ENCODE measurements around the gene SERPINA1.

SERPINA1 gene

DNA sequence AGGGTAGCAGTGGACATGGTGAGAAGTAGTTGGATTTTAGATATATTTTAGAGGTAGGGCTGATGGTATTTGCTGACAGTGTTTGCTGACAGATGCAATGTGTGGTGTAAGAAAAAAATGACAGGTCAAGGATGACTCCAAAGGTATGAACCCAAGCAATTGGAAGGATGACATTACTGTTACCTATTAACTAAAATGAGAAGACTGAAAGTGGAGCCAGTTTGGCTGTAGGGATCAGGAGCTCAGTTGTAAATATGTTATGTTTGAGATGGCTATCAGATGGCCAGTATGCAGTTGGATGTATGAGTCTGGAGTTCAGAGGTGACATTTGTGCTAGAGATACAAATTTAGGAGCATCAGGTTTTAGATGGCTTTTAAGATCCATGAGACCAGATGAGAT is 47.9 kb downstream of the SERPINA1 start:
- no peak for DNase-seq
- no peaks in the 10 kb centered on the region for H4K20me1 ChIP-seq (ENCODE audit: insufficient read depth, low read length)
- H3K4me3 ChIP-seq (ENCODE audit: low read length) = no peak overlapping the region
- no peaks in the 10 kb centered on the region for H3F3A ChIP-seq (ENCODE audit: insufficient read depth, low read length)
- no peaks in the 10 kb centered on the region for H3K9me3 ChIP-seq (replicated peaks; ENCODE audit: insufficient read depth, low read length)
- no peaks in the 10 kb centered on the region for H3K79me2 ChIP-seq (ENCODE audit: low read length)
- no peaks in the 10 kb centered on the region for H3K27me3 ChIP-seq (replicated peaks; ENCODE audit: insufficient read depth, low read length)
- TF ChIP-seq, protein P1, sequence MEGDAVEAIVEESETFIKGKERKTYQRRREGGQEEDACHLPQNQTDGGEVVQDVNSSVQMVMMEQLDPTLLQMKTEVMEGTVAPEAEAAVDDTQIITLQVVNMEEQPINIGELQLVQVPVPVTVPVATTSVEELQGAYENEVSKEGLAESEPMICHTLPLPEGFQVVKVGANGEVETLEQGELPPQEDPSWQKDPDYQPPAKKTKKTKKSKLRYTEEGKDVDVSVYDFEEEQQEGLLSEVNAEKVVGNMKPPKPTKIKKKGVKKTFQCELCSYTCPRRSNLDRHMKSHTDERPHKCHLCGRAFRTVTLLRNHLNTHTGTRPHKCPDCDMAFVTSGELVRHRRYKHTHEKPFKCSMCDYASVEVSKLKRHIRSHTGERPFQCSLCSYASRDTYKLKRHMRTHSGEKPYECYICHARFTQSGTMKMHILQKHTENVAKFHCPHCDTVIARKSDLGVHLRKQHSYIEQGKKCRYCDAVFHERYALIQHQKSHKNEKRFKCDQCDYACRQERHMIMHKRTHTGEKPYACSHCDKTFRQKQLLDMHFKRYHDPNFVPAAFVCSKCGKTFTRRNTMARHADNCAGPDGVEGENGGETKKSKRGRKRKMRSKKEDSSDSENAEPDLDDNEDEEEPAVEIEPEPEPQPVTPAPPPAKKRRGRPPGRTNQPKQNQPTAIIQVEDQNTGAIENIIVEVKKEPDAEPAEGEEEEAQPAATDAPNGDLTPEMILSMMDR (IDR thresholded peaks at IDR 0.05; ENCODE audit: low read length) = no peak
- no peak for TF ChIP-seq EZH2phosphoT487 (IDR thresholded peaks at IDR 0.05; ENCODE audit: low read length)
- no peak for TF ChIP-seq EZH2 (optimal IDR thresholded peaks at IDR 0.05; ENCODE audit: low read depth, low read length)
- no peak overlapping the region for H3K4me2 ChIP-seq (ENCODE audit: low read depth, low read length)
- no peaks in the 10 kb centered on the region for H3K9me2 ChIP-seq (replicated peaks; ENCODE audit: insufficient read depth, low read length)
- peaks cover 4% of the 10 kb centered on the region; the same call in 1 of the 2 replicates for H3K4me1 ChIP-seq (ENCODE audit: low read length)
- H3K36me3 ChIP-seq (replicated peaks; ENCODE audit: insufficient read depth, low read length) = no peaks in the 10 kb centered on the region
- no peak overlapping the region for H2AFZ ChIP-seq (ENCODE audit: low read length)
- H3K9ac ChIP-seq (ENCODE audit: low read length) = no peak overlapping the region
- no peak overlapping the region for H3K27ac ChIP-seq (ENCODE audit: low read length)

DNA sequence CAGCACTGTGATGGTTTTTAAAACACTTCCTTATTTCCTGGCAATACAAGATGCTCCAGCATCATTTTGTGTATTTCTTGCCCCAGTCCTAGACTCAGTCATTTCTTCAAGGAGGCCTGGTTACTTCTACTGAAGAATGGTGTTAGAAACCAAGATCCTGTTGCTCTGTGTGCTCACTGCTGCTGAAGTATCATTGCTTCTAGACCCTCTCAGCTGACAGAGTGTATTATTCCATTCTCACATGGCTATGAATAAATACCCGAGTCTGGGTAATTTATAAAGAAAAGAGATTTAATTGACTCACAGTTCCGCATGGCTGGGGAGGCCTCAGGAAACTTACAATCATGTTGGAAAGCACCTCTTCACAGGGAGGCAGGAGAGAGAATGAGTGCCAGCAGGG is 50.4 kb downstream of the SERPINA1 start:
- TF ChIP-seq EZH2 (optimal IDR thresholded peaks at IDR 0.05; ENCODE audit: low read depth, low read length) (no peak), EZH2phosphoT487 (IDR thresholded peaks at IDR 0.05; ENCODE audit: low read length) (no peak)
- TF ChIP-seq, protein P1 (IDR thresholded peaks at IDR 0.05; ENCODE audit: low read length) = no peak
- Histone ChIP-seq H3K4me2 (ENCODE audit: low read depth, low read length) (no peak overlapping the region), H3K9me2 (replicated peaks; ENCODE audit: insufficient read depth, low read length) (no peaks in the 10 kb centered on the region), H3K27ac (ENCODE audit: low read length) (no peak overlapping the region), H3K9me3 (replicated peaks; ENCODE audit: insufficient read depth, low read length) (no peaks in the 10 kb centered on the region), H2AFZ (ENCODE audit: low read length) (no peak overlapping the region), H3K79me2 (ENCODE audit: low read length) (no peaks in the 10 kb centered on the region), H3K27me3 (replicated peaks; ENCODE audit: insufficient read depth, low read length) (no peaks in the 10 kb centered on the region), H4K20me1 (ENCODE audit: insufficient read depth, low read length) (no peaks in the 10 kb centered on the region), H3K4me3 (ENCODE audit: low read length) (no peak overlapping the region), H3K9ac (ENCODE audit: low read length) (no peak overlapping the region), H3F3A (ENCODE audit: insufficient read depth, low read length) (no peaks in the 10 kb centered on the region), H3K4me1 (ENCODE audit: low read length) (no peaks in the 10 kb centered on the region), H3K36me3 (replicated peaks; ENCODE audit: insufficient read depth, low read length) (no peaks in the 10 kb centered on the region)
- no peak for DNase-seq

DNA sequence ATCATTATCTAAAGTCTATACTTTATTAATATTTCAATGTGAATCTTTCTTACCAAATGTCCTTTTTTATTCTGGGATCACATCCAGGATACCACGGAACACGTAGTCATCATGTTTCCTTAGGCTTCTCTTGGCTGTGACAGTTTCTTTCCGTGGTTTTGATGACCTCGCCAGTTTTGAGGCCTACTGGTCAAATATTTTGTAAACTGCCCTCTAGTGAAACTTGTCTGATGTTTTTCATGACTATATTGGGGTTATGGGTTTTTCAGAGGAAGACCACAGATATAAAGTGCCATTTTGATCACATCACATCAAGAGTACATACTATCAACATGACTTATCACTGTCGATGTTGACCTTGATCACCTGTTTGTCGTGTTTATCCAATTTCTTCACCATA is 51.1 kb downstream of the SERPINA1 start:
- no peaks in the 10 kb centered on the region for H3F3A ChIP-seq (ENCODE audit: insufficient read depth, low read length)
- H3K9me3 ChIP-seq (replicated peaks; ENCODE audit: insufficient read depth, low read length) = no peaks in the 10 kb centered on the region
- no peaks in the 10 kb centered on the region for H3K79me2 ChIP-seq (ENCODE audit: low read length)
- TF ChIP-seq, protein P1 (IDR thresholded peaks at IDR 0.05; ENCODE audit: low read length) = no peak
- TF ChIP-seq EZH2 (optimal IDR thresholded peaks at IDR 0.05; ENCODE audit: low read depth, low read length) (no peak), EZH2phosphoT487 (IDR thresholded peaks at IDR 0.05; ENCODE audit: low read length) (no peak)
- H3K27me3 ChIP-seq (replicated peaks; ENCODE audit: insufficient read depth, low read length) = no peaks in the 10 kb centered on the region
- H2AFZ ChIP-seq (ENCODE audit: low read length) = no peak overlapping the region
- H3K27ac ChIP-seq (ENCODE audit: low read length) = no peak overlapping the region
- H3K4me2 ChIP-seq (ENCODE audit: low read depth, low read length) = no peak overlapping the region
- no peaks in the 10 kb centered on the region for H4K20me1 ChIP-seq (ENCODE audit: insufficient read depth, low read length)
- DNase-seq = peak; percentile 10
- H3K9ac ChIP-seq (ENCODE audit: low read length) = no peak overlapping the region
- no peak overlapping the region for H3K4me3 ChIP-seq (ENCODE audit: low read length)
- no peaks in the 10 kb centered on the region for H3K9me2 ChIP-seq (replicated peaks; ENCODE audit: insufficient read depth, low read length)
- no peaks in the 10 kb centered on the region for H3K36me3 ChIP-seq (replicated peaks; ENCODE audit: insufficient read depth, low read length)
- H3K4me1 ChIP-seq (ENCODE audit: low read length) = no peaks in the 10 kb centered on the region
